ENCODE measurements around the gene C8G.

- TF ChIP-seq CTCF (IDR thresholded peaks at IDR 0.05) (no peak), ZFX (IDR thresholded peaks at IDR 0.05; ENCODE audit: borderline replicate concordance) (no peak)
These were observed 29.3 kb upstream of the C8G start for GRCh38 chr9:136915632-136916329.

Measured in 22Rv1 (cell line).